Measurements from ENCODE around the gene LHFPL6. TPM values are rescaled to one million over a fixed set of nuclear protein-coding genes. Genes with fewer than 3 reads are reported as not detected.

LHFPL6 gene
- total and polyA plus RNA-seq, 10 of the 15 experiments (the other 5 are each of a cell fraction or from before 2014, with no cell fraction given): 0.11 to 4.6 (median 0.41) TPM

DNA sequence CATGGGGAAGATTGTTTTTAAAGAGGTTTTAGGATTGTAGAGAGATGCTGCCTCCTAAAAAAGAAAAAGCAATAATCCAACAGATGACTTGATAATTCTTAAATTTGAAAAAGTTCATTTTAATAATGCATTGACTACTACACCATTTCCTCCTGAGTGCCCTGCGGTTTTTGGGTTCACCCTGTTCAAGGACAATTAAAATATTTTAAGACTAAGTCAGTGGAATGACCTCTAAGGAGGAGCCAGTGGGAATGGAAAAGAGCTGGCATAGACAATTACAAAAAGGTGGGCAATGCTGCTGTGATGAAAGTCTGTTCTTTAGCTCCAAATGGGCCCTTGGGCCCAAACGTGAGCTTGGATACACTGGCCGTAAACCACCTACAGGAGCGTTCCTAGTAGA lies 217.8 kb downstream of the LHFPL6 start:
- H3K4me2 ChIP-seq (ENCODE audit: control insufficient read depth, insufficient read depth): no peak overlapping the region
- no peaks in the 10 kb centered on the region for H3K4me1 ChIP-seq (ENCODE audit: control insufficient read depth, insufficient read depth, low read length)
- DNase-seq (ENCODE audit: low read depth, low spot score) (no peak), ATAC-seq (no peak), FAIRE-seq (no peak)
- in situ Hi-C loops (cut with MboI) (no loop called here), intact Hi-C loops (cut with micrococcal nuclease; ENCODE audit: unreplicated experiment) (no loop called here)
- no peaks in the 10 kb centered on the region for H3K9me3 ChIP-seq (replicated peaks; ENCODE audit: control insufficient read depth, insufficient read depth, low read length)
- no peak overlapping the region for H3K9ac ChIP-seq (ENCODE audit: control insufficient read depth, insufficient read depth, low read length)
- 81% methylated on average over 4 of the region's 4 CpGs for WGBS (ENCODE audit: insufficient coverage, insufficient replicate concordance, low lambda C conversion rate, missing lambda C conversion rate)
- no peaks in the 10 kb centered on the region for H4K20me1 ChIP-seq (ENCODE audit: control insufficient read depth, insufficient read depth)
- H3K36me3 ChIP-seq (ENCODE audit: control insufficient read depth in 2 of 2, insufficient read depth in 2 of 2, low read length in 1 of 2): no peaks in the 10 kb centered on the region
- BruUV-seq (replicated peaks): no TSS peak
- no peak overlapping the region for H3K27ac ChIP-seq (ENCODE audit: control insufficient read depth, insufficient read depth)
- H3K27me3 ChIP-seq (replicated peaks in 1 of 2; ENCODE audit: control insufficient read depth in 2 of 2, insufficient read depth in 2 of 2, low read length in 1 of 2): no peaks in the 10 kb centered on the region
- no peaks in the 10 kb centered on the region for H3K79me2 ChIP-seq (ENCODE audit: control insufficient read depth, insufficient read depth, low read length)
- H2AFZ ChIP-seq (ENCODE audit: control insufficient read depth, low read depth, low read length): no peak overlapping the region
- ChIA-PET SMC1A (ENCODE audit: uncharacterized antibody, unreplicated experiment) (interaction anchor here (0.7 to 2.1 kb wide), 7 partner anchors 9 to 234 kb away, joined by 3 to 5 read pairs (median 3); no protein-coding TSS in a partner anchor), CTCF (interaction anchor here (0.9 to 2.1 kb wide), 3 partner anchors 11 to 227 kb away, joined by 5 to 6 read pairs (median 5); no protein-coding TSS in a partner anchor), POLR2A (no interaction called here), RAD21 (ENCODE audit: unreplicated experiment) (no interaction called here)
- no peak overlapping the region for H3K4me3 ChIP-seq
- TF ChIP-seq KLF5 (IDR thresholded peaks at IDR 0.05; ENCODE audit: partially characterized antibody) (no peak), CBX5 (IDR thresholded peaks at IDR 0.05; ENCODE audit: low read depth) (no peak), ZNF207 (IDR thresholded peaks at IDR 0.05; ENCODE audit: borderline replicate concordance) (no peak)
- TF ChIP-seq, protein P1, sequence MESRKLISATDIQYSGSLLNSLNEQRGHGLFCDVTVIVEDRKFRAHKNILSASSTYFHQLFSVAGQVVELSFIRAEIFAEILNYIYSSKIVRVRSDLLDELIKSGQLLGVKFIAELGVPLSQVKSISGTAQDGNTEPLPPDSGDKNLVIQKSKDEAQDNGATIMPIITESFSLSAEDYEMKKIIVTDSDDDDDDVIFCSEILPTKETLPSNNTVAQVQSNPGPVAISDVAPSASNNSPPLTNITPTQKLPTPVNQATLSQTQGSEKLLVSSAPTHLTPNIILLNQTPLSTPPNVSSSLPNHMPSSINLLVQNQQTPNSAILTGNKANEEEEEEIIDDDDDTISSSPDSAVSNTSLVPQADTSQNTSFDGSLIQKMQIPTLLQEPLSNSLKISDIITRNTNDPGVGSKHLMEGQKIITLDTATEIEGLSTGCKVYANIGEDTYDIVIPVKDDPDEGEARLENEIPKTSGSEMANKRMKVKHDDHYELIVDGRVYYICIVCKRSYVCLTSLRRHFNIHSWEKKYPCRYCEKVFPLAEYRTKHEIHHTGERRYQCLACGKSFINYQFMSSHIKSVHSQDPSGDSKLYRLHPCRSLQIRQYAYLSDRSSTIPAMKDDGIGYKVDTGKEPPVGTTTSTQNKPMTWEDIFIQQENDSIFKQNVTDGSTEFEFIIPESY (IDR thresholded peaks at IDR 0.05): no peak
- TF ChIP-seq, protein P2, sequence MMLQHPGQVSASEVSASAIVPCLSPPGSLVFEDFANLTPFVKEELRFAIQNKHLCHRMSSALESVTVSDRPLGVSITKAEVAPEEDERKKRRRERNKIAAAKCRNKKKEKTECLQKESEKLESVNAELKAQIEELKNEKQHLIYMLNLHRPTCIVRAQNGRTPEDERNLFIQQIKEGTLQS (IDR thresholded peaks at IDR 0.05; ENCODE audit: borderline replicate concordance, extremely low read depth, low read depth, low read length): no peak

DNA sequence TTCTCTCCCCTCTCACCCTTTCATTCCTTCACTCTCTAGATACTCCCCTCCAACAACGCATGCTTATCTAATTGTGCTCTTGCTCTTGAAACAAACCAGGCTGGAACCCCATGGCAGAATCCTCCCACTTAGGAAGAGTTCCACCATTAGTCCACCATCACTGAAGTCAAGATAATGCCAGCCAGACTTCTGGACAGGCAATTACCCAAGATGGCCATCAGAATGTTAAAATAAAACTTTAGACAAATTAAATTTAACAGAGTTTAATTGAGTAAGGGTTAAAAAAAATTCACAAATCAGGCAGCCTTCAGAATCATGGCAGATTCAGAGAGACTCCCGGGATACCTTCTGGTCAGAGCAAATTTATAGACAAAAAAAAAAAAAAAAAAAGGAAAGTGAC lies 221.5 kb downstream of the LHFPL6 start:
- Histone ChIP-seq H3K79me2 (ENCODE audit: control insufficient read depth, insufficient read depth, low read length) (no peaks in the 10 kb centered on the region), H3K27me3 (replicated peaks in 1 of 2; ENCODE audit: control insufficient read depth in 2 of 2, insufficient read depth in 2 of 2, low read length in 1 of 2) (no peaks in the 10 kb centered on the region), H3K36me3 (ENCODE audit: control insufficient read depth in 2 of 2, insufficient read depth in 2 of 2, low read length in 1 of 2) (no peaks in the 10 kb centered on the region), H2AFZ (ENCODE audit: control insufficient read depth, low read depth, low read length) (no peak overlapping the region), H3K9ac (ENCODE audit: control insufficient read depth, insufficient read depth, low read length) (no peak overlapping the region), H3K27ac (ENCODE audit: control insufficient read depth, insufficient read depth) (no peak overlapping the region), H4K20me1 (ENCODE audit: control insufficient read depth, insufficient read depth) (no peaks in the 10 kb centered on the region), H3K4me3 (no peak overlapping the region), H3K4me1 (ENCODE audit: control insufficient read depth, insufficient read depth, low read length) (peaks cover 7% of the 10 kb centered on the region; the same call in 1 of the 2 replicates), H3K9me3 (replicated peaks; ENCODE audit: control insufficient read depth, insufficient read depth, low read length) (no peaks in the 10 kb centered on the region), H3K4me2 (ENCODE audit: control insufficient read depth, insufficient read depth) (no peak overlapping the region)
- FAIRE-seq: no peak
- no peak for TF ChIP-seq MYB (IDR thresholded peaks at IDR 0.05; ENCODE audit: borderline replicate concordance, low read depth, low read length)
- TF ChIP-seq, protein P3, sequence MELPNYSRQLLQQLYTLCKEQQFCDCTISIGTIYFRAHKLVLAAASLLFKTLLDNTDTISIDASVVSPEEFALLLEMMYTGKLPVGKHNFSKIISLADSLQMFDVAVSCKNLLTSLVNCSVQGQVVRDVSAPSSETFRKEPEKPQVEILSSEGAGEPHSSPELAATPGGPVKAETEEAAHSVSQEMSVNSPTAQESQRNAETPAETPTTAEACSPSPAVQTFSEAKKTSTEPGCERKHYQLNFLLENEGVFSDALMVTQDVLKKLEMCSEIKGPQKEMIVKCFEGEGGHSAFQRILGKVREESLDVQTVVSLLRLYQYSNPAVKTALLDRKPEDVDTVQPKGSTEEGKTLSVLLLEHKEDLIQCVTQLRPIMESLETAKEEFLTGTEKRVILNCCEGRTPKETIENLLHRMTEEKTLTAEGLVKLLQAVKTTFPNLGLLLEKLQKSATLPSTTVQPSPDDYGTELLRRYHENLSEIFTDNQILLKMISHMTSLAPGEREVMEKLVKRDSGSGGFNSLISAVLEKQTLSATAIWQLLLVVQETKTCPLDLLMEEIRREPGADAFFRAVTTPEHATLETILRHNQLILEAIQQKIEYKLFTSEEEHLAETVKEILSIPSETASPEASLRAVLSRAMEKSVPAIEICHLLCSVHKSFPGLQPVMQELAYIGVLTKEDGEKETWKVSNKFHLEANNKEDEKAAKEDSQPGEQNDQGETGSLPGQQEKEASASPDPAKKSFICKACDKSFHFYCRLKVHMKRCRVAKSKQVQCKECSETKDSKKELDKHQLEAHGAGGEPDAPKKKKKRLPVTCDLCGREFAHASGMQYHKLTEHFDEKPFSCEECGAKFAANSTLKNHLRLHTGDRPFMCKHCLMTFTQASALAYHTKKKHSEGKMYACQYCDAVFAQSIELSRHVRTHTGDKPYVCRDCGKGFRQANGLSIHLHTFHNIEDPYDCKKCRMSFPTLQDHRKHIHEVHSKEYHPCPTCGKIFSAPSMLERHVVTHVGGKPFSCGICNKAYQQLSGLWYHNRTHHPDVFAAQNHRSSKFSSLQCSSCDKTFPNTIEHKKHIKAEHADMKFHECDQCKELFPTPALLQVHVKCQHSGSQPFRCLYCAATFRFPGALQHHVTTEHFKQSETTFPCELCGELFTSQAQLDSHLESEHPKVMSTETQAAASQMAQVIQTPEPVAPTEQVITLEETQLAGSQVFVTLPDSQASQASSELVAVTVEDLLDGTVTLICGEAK (IDR thresholded peaks at IDR 0.05; ENCODE audit: borderline replicate concordance): no peak
- TF ChIP-seq NFXL1 (IDR thresholded peaks at IDR 0.05; ENCODE audit: borderline replicate concordance): no peak
- in situ Hi-C loops (cut with MboI): no loop called here
- BruUV-seq (replicated peaks): no TSS peak
- ChIA-PET SMC1A (ENCODE audit: uncharacterized antibody, unreplicated experiment) (no interaction called here), RAD21 (ENCODE audit: unreplicated experiment) (no interaction called here), CTCF (no interaction called here), POLR2A (no interaction called here)
- no peak for DNase-seq (ENCODE audit: low read depth, low spot score)
- intact Hi-C loops (cut with micrococcal nuclease; ENCODE audit: unreplicated experiment): no loop called here
- 19% methylated on average over 2 of the region's 2 CpGs for WGBS (ENCODE audit: insufficient coverage, insufficient replicate concordance, low lambda C conversion rate, missing lambda C conversion rate)
- ATAC-seq: no peak
